Sigmoid colon (tissue), 7 donors: ENCODE measurements around the gene TMEM11. TPM values are rescaled to one million over a fixed set of nuclear protein-coding genes. Genes with fewer than 3 reads are reported as not detected.

Source experiments
- polyA plus RNA-seq, 3 donors: library from polyadenylated mRNA; stranded (reverse); fragments of 200-250 nt; gene quantifications; one replicate each; pipeline ENCODE4 v1.2.3, GENCODE V29; 2013
- small RNA-seq, 3 donors: library from RNA; depleted of rRNA; stranded (forward); fragments of <200 nt; gene quantifications; one replicate each; pipeline ENCODE3, GENCODE V24; 2016
- total RNA-seq, 4 donors: library from RNA; depleted of rRNA; stranded (reverse); fragments of >200 nt; gene quantifications; one replicate each; pipeline ENCODE4 v1.1.0, GENCODE V29; 2016
- donor health status: healthy with polysubstance abuse.
- donor health status: Bipolar disorder and iron deficiency.
- donor health status: healthy.

TMEM11 gene
- total and polyA plus RNA-seq, 7 donors = 14.5 to 51.6 (median 27.8) TPM

Small RNA genes lying within 50 kb of the gene (small RNA-seq; reads per million reads assigned to genes)
- gene RN7SL426P = 0 reads per million in 3 donors

Other genes starting within 250 kb of the TMEM11 start
- 10 to 100 TPM; 68.8 to 84.2 (median 83.4) TPM for gene USP22, start 171.2 kb downstream of the TMEM11 start, total RNA-seq
- gene USP22, start 171.2 kb downstream of the TMEM11 start, polyA plus RNA-seq = 10 to 100 TPM; 25.2 to 71.2 (median 30.1) TPM
- gene DHRS7B, start 87.2 kb downstream of the TMEM11 start, total RNA-seq = 10 to 100 TPM; 19.7 to 31.9 (median 27.0) TPM
- gene DHRS7B, start 87.2 kb downstream of the TMEM11 start, polyA plus RNA-seq = 10 to 100 TPM in 2 of 3 donors, 1 to 10 TPM in 1; 8.3 to 30.7 (median 14.4) TPM
- 10 to 100 TPM in 2 of 4 donors, 1 to 10 TPM in 2; 6.8 to 13.8 (median 9.9) TPM for gene NATD1, start 39.2 kb upstream of the TMEM11 start, total RNA-seq
- 1 to 10 TPM; 2.5 to 4.5 (median 3.6) TPM for gene NATD1, start 39.2 kb upstream of the TMEM11 start, polyA plus RNA-seq
- 10 to 100 TPM in 3 of 4 donors, 1 to 10 TPM in 1; 9.5 to 23.3 (median 13.3) TPM for gene MAP2K3, start 70.5 kb upstream of the TMEM11 start, total RNA-seq
- 10 to 100 TPM; 43.8 to 59.1 (median 54.8) TPM for gene MAP2K3, start 70.5 kb upstream of the TMEM11 start, polyA plus RNA-seq
- gene KCNJ12, start 162.2 kb upstream of the TMEM11 start, total RNA-seq = 1 to 10 TPM in 3 of 4 donors, under 1 TPM in 1; 0.54 to 2.2 (median 1.4) TPM
- under 1 TPM; 0.23 to 0.60 (median 0.60) TPM for gene KCNJ12, start 162.2 kb upstream of the TMEM11 start, polyA plus RNA-seq